IMR-90 (cell line): ENCODE measurements around the gene CHRNA3. TPM values are rescaled to one million over a fixed set of nuclear protein-coding genes. Genes with fewer than 3 reads are reported as not detected.

Experiments used
- ATAC-seq: fragments of 200-7000 bp; cut with Tn5 transposase; 2 replicates; pipeline ENCODE4 v1.9.1; 2020; ENCODE audit warnings: low read depth, mild to moderate bottlenecking, moderate library complexity
- BruUV-seq: library from RNA; stranded (reverse); fragments of 400-500 nt; replicated peaks from 2 replicates; lab custom pipeline; 2021; lab: Mats Ljungman, UMichigan
- CTCF ChIA-PET: fragments of 300-600 bp; formaldehyde crosslinking; extraction: SDS; loops from one replicate; lab custom pipeline; 2021; ENCODE audit warnings: antibody characterized with exemption; lab: Yijun Ruan, JAX
- POLR2A ChIA-PET: fragments of 300-600 bp; sonication (Branson Sonifier 250); formaldehyde crosslinking; loops from one replicate; lab custom pipeline; 2022; ENCODE audit warnings: antibody characterized with exemption; ENCODE audit not compliant: unreplicated experiment; lab: Charles Lee
- DNase-seq: peaks from one replicate; pipeline ENCODE4 v3.0.0; 2013
- H2AFZ ChIP-seq: replicated peaks from 2 replicates; pipeline ENCODE3; 2013; ENCODE audit warnings: low read length, mild to moderate bottlenecking; ENCODE audit not compliant: poor library complexity
- H2AK5ac ChIP-seq: 2 replicates; pipeline ENCODE4 v1.6.1; 2013; ENCODE audit warnings: low read depth, low read length, inconsistent platforms
- H2AK9ac ChIP-seq: replicated peaks from 2 replicates; pipeline ENCODE3; 2013; ENCODE audit warnings: mild to moderate bottlenecking, low read depth, low read length, moderate library complexity; ENCODE audit not compliant: poor library complexity
- H2BK120ac ChIP-seq: 2 replicates; pipeline ENCODE4 v1.6.1; 2013; ENCODE audit warnings: low read depth, low read length, inconsistent platforms
- H2BK15ac ChIP-seq: 3 replicates; pipeline ENCODE4 v1.6.1; 2013; ENCODE audit warnings: low read depth, low read length, inconsistent platforms
- H2BK20ac ChIP-seq: 2 replicates; pipeline ENCODE4 v1.6.1; 2013; ENCODE audit warnings: low read depth, mild to moderate bottlenecking, inconsistent platforms, low read length, moderate library complexity
- H2BK5ac ChIP-seq: 2 replicates; pipeline ENCODE4 v1.6.1; 2013; ENCODE audit warnings: mild to moderate bottlenecking, low read depth, low read length, inconsistent platforms; ENCODE audit not compliant: poor library complexity, severe bottlenecking
- H3K14ac ChIP-seq: replicated peaks from 2 replicates; pipeline ENCODE4 v1.6.1; 2013; ENCODE audit warnings: low read depth, low read length, inconsistent platforms
- H3K18ac ChIP-seq: 2 replicates; pipeline ENCODE4 v1.6.1; 2013; ENCODE audit warnings: low read depth, low read length, control low read depth
- H3K23ac ChIP-seq: 2 replicates; pipeline ENCODE4 v1.6.1; 2013; ENCODE audit warnings: low read depth, low read length, inconsistent platforms
- H3K27ac ChIP-seq: 2 replicates; pipeline ENCODE4 v1.5.1; 2013; ENCODE audit warnings: mild to moderate bottlenecking, control low read depth, low read length; ENCODE audit not compliant: insufficient read depth
- H3K27me3 ChIP-seq: 2 replicates; pipeline ENCODE4 v1.6.1; 2013; ENCODE audit warnings: low read length; ENCODE audit not compliant: control insufficient read depth, insufficient read depth
- H3K36me3 ChIP-seq: 2 replicates; pipeline ENCODE4 v1.6.1; 2013; ENCODE audit warnings: low read length, mixed read lengths; ENCODE audit not compliant: control insufficient read depth, insufficient read depth
- H3K4ac ChIP-seq: 2 replicates; pipeline ENCODE4 v1.6.1; 2013; ENCODE audit warnings: low read depth, low read length, inconsistent platforms
- H3K4me1 ChIP-seq: 2 replicates; pipeline ENCODE4 v1.6.1; 2013; ENCODE audit warnings: low read length, mixed read lengths; ENCODE audit not compliant: control insufficient read depth, insufficient read depth
- H3K4me2 ChIP-seq: 2 replicates; pipeline ENCODE4 v1.6.1; 2013; ENCODE audit warnings: low read depth, mild to moderate bottlenecking, control low read depth, low read length, moderate library complexity
- H3K4me3 ChIP-seq: 2 replicates; pipeline ENCODE4 v1.5.1; 2013; ENCODE audit warnings: low read depth, mild to moderate bottlenecking, control low read depth, low read length, moderate library complexity; ENCODE audit not compliant: insufficient read depth
- H3K56ac ChIP-seq: 2 replicates; pipeline ENCODE4 v1.6.1; 2013; ENCODE audit warnings: low read length, inconsistent platforms; ENCODE audit not compliant: insufficient read depth; ENCODE audit errors: extremely low read depth
- H3K79me1 ChIP-seq, 2 experiments: 2 replicates each; pipeline ENCODE4 v1.6.1; 2013; ENCODE audit warnings: low read length in 2 of 2, inconsistent platforms in 1 of 2, low read depth in 1 of 2
- H3K9ac ChIP-seq: 2 replicates; pipeline ENCODE4 v1.6.1; 2013; ENCODE audit warnings: low read depth, low read length, control low read depth
- H3K9me1 ChIP-seq: 2 replicates; pipeline ENCODE4 v1.6.1; 2013; ENCODE audit warnings: low read length, inconsistent platforms; ENCODE audit not compliant: insufficient read depth
- H3K9me3 ChIP-seq: 2 replicates; pipeline ENCODE4 v1.6.1; 2013; ENCODE audit warnings: low read length; ENCODE audit not compliant: control insufficient read depth, insufficient read depth
- H4K20me1 ChIP-seq: 2 replicates; pipeline ENCODE4 v1.6.1; 2013; ENCODE audit warnings: low read length, inconsistent platforms; ENCODE audit not compliant: insufficient read depth
- H4K5ac ChIP-seq: 2 replicates; pipeline ENCODE4 v1.6.1; 2013; ENCODE audit warnings: mild to moderate bottlenecking, low read depth, low read length, control low read depth
- H4K8ac ChIP-seq, 2 experiments: 2 replicates each; pipeline ENCODE4 v1.6.1; 2013; ENCODE audit warnings: low read depth in 2 of 2, low read length in 2 of 2, control low read depth in 1 of 2, inconsistent platforms in 1 of 2
- H4K91ac ChIP-seq: 2 replicates; pipeline ENCODE4 v1.6.1; 2013; ENCODE audit warnings: low read depth, low read length, inconsistent platforms; ENCODE audit not compliant: insufficient read depth
- CHD1 ChIP-seq: IDR thresholded peaks from 2 replicates; pipeline ENCODE4 v1.6.1; 2012; ENCODE audit warnings: low read depth, low read length, improper control_type of control experiment
- POLR2A ChIP-seq: IDR thresholded peaks from 2 replicates; pipeline ENCODE4 v1.6.1; 2012; ENCODE audit warnings: mild to moderate bottlenecking, low read depth, low read length
- RFX5 ChIP-seq: IDR thresholded peaks from 2 replicates; pipeline ENCODE4 v1.8.0; 2012; ENCODE audit warnings: low read depth, mild to moderate bottlenecking, low read length, moderate library complexity
- WGBS, 2 experiments: methylation state at CpG; one replicate each; pipeline versions ENCODE4 v1.1.5 to v1.1.7; 2013; ENCODE audit warnings: missing lambda C conversion rate in 2 of 2; ENCODE audit not compliant: insufficient read length in 1 of 2; ENCODE audit errors: extremely low coverage in 2 of 2; 5-methylcytosine and 5-hydroxymethylcytosine counted together
- dilution Hi-C: fragments of 300-500 bp; cut with HindIII; formaldehyde crosslinking; loops from one replicate; pipeline ENCODE4 v1.14.3; 2018; ENCODE audit warnings: low sequenced_read_pairs; ENCODE audit not compliant: unreplicated experiment
- in situ Hi-C: fragments of 300-500 bp; cut with MboI; formaldehyde crosslinking; loops from 3 replicates; pipeline ENCODE4 v1.14.3; 2019; ENCODE audit warnings: low sequenced_read_pairs, inconsistent platforms, mixed read lengths
- intact Hi-C: fragments of 100-400 bp; cut with micrococcal nuclease; formaldehyde crosslinking; loops from 2 replicates; pipeline ENCODE4 v1.10.0; 2022
- polyA plus RNA-seq, 3 experiments: library from polyadenylated mRNA; depleted of rRNA; stranded (reverse); fragments of >200 nt; gene quantifications; 2 replicates each; pipeline ENCODE4 v1.2.3, GENCODE V29; 2012; ENCODE audit warnings: low replicate concordance in 1 of 3
- total RNA-seq: library from RNA; depleted of rRNA; stranded (reverse); fragments of >200 nt; gene quantifications from 2 replicates; pipeline ENCODE4 v1.2.3, GENCODE V29; 2012

The CHRNA3 gene
- total and polyA plus RNA-seq, 2 of the 4 experiments (the other 2 are of a cell fraction): not detected

- WGBS, 2 experiments: no CpG with 5 or more reads among the region's 2 CpGs
- H2BK20ac ChIP-seq: no peak overlapping the region
- no peak overlapping the region for H2BK15ac ChIP-seq
- H3K14ac ChIP-seq: no peak overlapping the region
- dilution Hi-C loops (no loop called here), intact Hi-C loops (no loop called here), in situ Hi-C loops (no loop called here)
- no peak overlapping the region for H2BK5ac ChIP-seq
- no TSS peak for BruUV-seq
- no peak overlapping the region for H4K8ac ChIP-seq
- DNase-seq: no peak
- ATAC-seq: no peak
- no peak overlapping the region for H3K23ac ChIP-seq
- H3K4me1 ChIP-seq: no peaks in the 10 kb centered on the region
- no peak overlapping the region for H3K9ac ChIP-seq
- H2AK9ac ChIP-seq: no peak overlapping the region
- H3K27me3 ChIP-seq: peaks cover 43% of the 10 kb centered on the region
- H4K20me1 ChIP-seq: no peaks in the 10 kb centered on the region
- H2BK120ac ChIP-seq: no peak overlapping the region
- H3K4me3 ChIP-seq: no peak overlapping the region
- CTCF ChIA-PET: no interaction called here
- no peaks in the 10 kb centered on the region for H3K36me3 ChIP-seq
- H3K9me1 ChIP-seq: no peaks in the 10 kb centered on the region
- POLR2A ChIA-PET: no interaction called here
- no peaks in the 10 kb centered on the region for H3K79me1 ChIP-seq
- H4K5ac ChIP-seq: no peak overlapping the region
- H3K27ac ChIP-seq: no peak overlapping the region
- no peak overlapping the region for H3K4ac ChIP-seq
- no peak overlapping the region for H2AK5ac ChIP-seq
- TF ChIP-seq CHD1 (no peak), RFX5 (no peak), POLR2A (no peak)
- no peak overlapping the region for H3K4me2 ChIP-seq
- H2AFZ ChIP-seq: no peak overlapping the region
- no peak overlapping the region for H3K56ac ChIP-seq
- no peak overlapping the region for H4K91ac ChIP-seq
- peaks cover 5% of the 10 kb centered on the region for H3K9me3 ChIP-seq
- no peak overlapping the region for H3K18ac ChIP-seq
Observed at GRCh38 chr15:78633348-78633747, 12.6 kb upstream of the CHRNA3 start.
